GM12878 (cell line): ENCODE measurements around the gene SGF29. TPM values are rescaled to one million over a fixed set of nuclear protein-coding genes. Genes with fewer than 3 reads are reported as not detected.

ENCODE experiments used
- ATAC-seq: fragments of 200-7000 bp; cut with Tn5 transposase; 3 replicates; pipeline ENCODE4 v1.9.1; 2020; ENCODE audit warnings: mild to moderate bottlenecking, moderate library complexity
- BruUV-seq: library from RNA; stranded (reverse); fragments of 400-500 nt; replicated peaks from 2 replicates; lab custom pipeline; 2021; lab: Mats Ljungman, UMichigan
- CTCF ChIA-PET: fragments of 300-600 bp; sonication (Branson Sonifier 250); formaldehyde crosslinking; extraction: SDS; loops from one replicate; lab custom pipeline; 2021; ENCODE audit warnings: inconsistent platforms; lab: Yijun Ruan, JAX
- POLR2A ChIA-PET: fragments of 350-600 bp; formaldehyde crosslinking; extraction: SDS; loops from one replicate; lab custom pipeline; 2021; ENCODE audit warnings: inconsistent platforms; lab: Charles Lee
- RAD21 ChIA-PET: fragments of 300-600 bp; sonication (Branson Sonifier 250); formaldehyde crosslinking; loops from one replicate; lab custom pipeline; 2023; ENCODE audit warnings: antibody characterized with exemption; ENCODE audit not compliant: unreplicated experiment; lab: Charles Lee
- SMC1A ChIA-PET: fragments of 300-600 bp; sonication (Branson Sonifier 250); formaldehyde crosslinking; loops from one replicate; lab custom pipeline; 2023; ENCODE audit not compliant: unreplicated experiment, uncharacterized antibody; lab: Charles Lee
- DNase-seq: peaks from one replicate; pipeline ENCODE4 v3.0.0-alpha.2; 2011; ENCODE audit warnings: low read depth, low spot score
- FAIRE-seq: peaks from 3 replicates; lab custom pipeline; 2011; peaks lifted over from hg19 to GRCh38; lab: Jason Lieb, UNC
- H2AFZ ChIP-seq: 2 replicates; pipeline ENCODE4 v1.6.0; 2011; ENCODE audit warnings: low read depth, low read length, control low read depth; ENCODE audit not compliant: control insufficient read depth
- H3K27ac ChIP-seq: 2 replicates; pipeline ENCODE4 v1.5.1; 2011; ENCODE audit warnings: control low read depth; ENCODE audit not compliant: control insufficient read depth, insufficient read depth
- H3K27me3 ChIP-seq, 2 experiments: replicated peaks in 1 of 2; 2 replicates each; pipeline versions ENCODE4 v1.6.0 to v1.6.1; 2011; ENCODE audit warnings: low read length in 1 of 2; ENCODE audit not compliant: control insufficient read depth in 2 of 2, insufficient read depth in 2 of 2
- H3K36me3 ChIP-seq, 2 experiments: 2 replicates each; pipeline ENCODE4 v1.5.1; 2011; ENCODE audit warnings: low read length in 1 of 2; ENCODE audit not compliant: control insufficient read depth in 2 of 2, insufficient read depth in 2 of 2
- H3K4me1 ChIP-seq: 2 replicates; pipeline ENCODE4 v1.6.1; 2011; ENCODE audit warnings: mild to moderate bottlenecking, low read length, moderate library complexity, mixed read lengths; ENCODE audit not compliant: control insufficient read depth, insufficient read depth
- H3K4me2 ChIP-seq: 2 replicates; pipeline ENCODE4 v1.6.0; 2011; ENCODE audit warnings: control low read depth; ENCODE audit not compliant: control insufficient read depth, insufficient read depth
- H3K4me3 ChIP-seq: fragments of 200-600 bp; sonication (generic); 2 replicates; pipeline ENCODE4 v1.5.1; 2016
- H3K79me2 ChIP-seq: 2 replicates; pipeline ENCODE4 v1.6.0; 2011; ENCODE audit warnings: low read length; ENCODE audit not compliant: control insufficient read depth, insufficient read depth
- H3K9ac ChIP-seq: 2 replicates; pipeline ENCODE4 v1.8.0; 2011; ENCODE audit warnings: low read length, control low read depth, mixed read lengths; ENCODE audit not compliant: control insufficient read depth, insufficient read depth
- H3K9me3 ChIP-seq: replicated peaks from 3 replicates; pipeline ENCODE4 v1.5.1; 2011; ENCODE audit warnings: mild to moderate bottlenecking, low read length; ENCODE audit not compliant: control insufficient read depth, insufficient read depth
- H4K20me1 ChIP-seq: 2 replicates; pipeline ENCODE4 v1.6.0; 2011; ENCODE audit not compliant: control insufficient read depth, insufficient read depth
- BCL3 ChIP-seq: IDR thresholded peaks from 2 replicates; pipeline ENCODE4 v1.6.1; 2011; ENCODE audit warnings: borderline replicate concordance, low read depth, mild to moderate bottlenecking, moderate library complexity, low read length; ENCODE audit not compliant: insufficient read depth, poor library complexity, severe bottlenecking
- EP300 ChIP-seq, 2 experiments: fragments of 150-350 bp in 1 of 2; IDR thresholded peaks; 2 replicates each; pipeline ENCODE4 v1.6.1; 2011 to 2012; ENCODE audit warnings: low read depth in 2 of 2, low read length in 2 of 2, borderline replicate concordance in 1 of 2, improper control_type of control experiment in 1 of 2, inconsistent platforms in 1 of 2; ENCODE audit not compliant: control insufficient read depth in 1 of 2
- SP1 ChIP-seq: IDR thresholded peaks from one replicate; pipeline ENCODE4 v1.6.1; 2011; ENCODE audit warnings: low read depth, low read length
- USF2 ChIP-seq: IDR thresholded peaks from 2 replicates; pipeline ENCODE4 v1.6.1; 2011; ENCODE audit warnings: low read depth, low read length, improper control_type of control experiment, borderline replicate concordance
- WGBS: methylation state at CpG from one replicate; pipeline ENCODE4 v1.1.6; 2016; ENCODE audit warnings: low lambda C conversion rate; ENCODE audit not compliant: insufficient replicate concordance, insufficient coverage; ENCODE audit errors: missing lambda C conversion rate; 5-methylcytosine and 5-hydroxymethylcytosine counted together
- in situ Hi-C: fragments of 300-500 bp; cut with MboI; formaldehyde crosslinking; loops from 9 replicates; pipeline ENCODE4 v1.14.3; 2018; ENCODE audit warnings: mixed read lengths
- intact Hi-C: fragments of 100-400 bp; cut with micrococcal nuclease; formaldehyde crosslinking; loops from one replicate; pipeline ENCODE4 v1.14.2; 2022; ENCODE audit not compliant: unreplicated experiment
- polyA plus RNA-seq, 11 experiments: library from polyadenylated mRNA; depleted of rRNA in 4 of 11; unstranded in 6 of 11; stranded (reverse) in 5 of 11; fragments of >200 nt; fragmentation: Nextera tagmentation in 4 of 11; fragmentation: Illumina TruSeq in 1 of 11; extraction: Ambion mirVana in 4 of 11; extraction: Trizol in 1 of 11; gene quantifications; 1 replicate in 1 of 11; 2 replicates in 10 of 11; pipeline versions ENCODE4 v1.2.1 to v1.2.3, GENCODE V29; 2011 to 2016; ENCODE audit warnings: inconsistent platforms in 2 of 11, missing spikeins in 2 of 11, low read depth in 1 of 11
- total RNA-seq, 4 experiments: library from RNA; depleted of rRNA in 3 of 4; stranded (reverse); fragments of >200 nt in 3 of 4; fragmentation: Illumina TruSeq in 1 of 4; extraction: Trizol in 1 of 4; gene quantifications; 2 replicates each; pipeline versions ENCODE4 v1.2.1 to v1.2.3, GENCODE V29; 2013 to 2021

The SGF29 gene
- total and polyA plus RNA-seq, 10 of the 15 experiments (the other 5 are each of a cell fraction or from before 2014, with no cell fraction given): 2.2 to 20.1 (median 12.3) TPM

GRCh38 chr16:28585674-28586073 lies 32.0 kb downstream of the SGF29 start (continued):
- TF ChIP-seq BCL3: no peak

GRCh38 chr16:28586466-28586865 lies 32.7 kb downstream of the SGF29 start:
- H3K27ac ChIP-seq: no peak overlapping the region
- no peaks in the 10 kb centered on the region for H4K20me1 ChIP-seq
- in situ Hi-C loops: no loop called here
- DNase-seq (no peak), FAIRE-seq (no peak), ATAC-seq (no peak)
- ChIA-PET RAD21 (no interaction called here), SMC1A (interaction anchor here (0.6 kb wide), 1 partner anchor 73 kb away, joined by 3 read pairs; no protein-coding TSS in a partner anchor), POLR2A (no interaction called here), CTCF (interaction anchor here (1.3 kb wide), 1 partner anchor 14 kb away, joined by 3 read pairs; no protein-coding TSS in a partner anchor)
- H3K9me3 ChIP-seq: no peaks in the 10 kb centered on the region
- no TSS peak for BruUV-seq
- no peak overlapping the region for H2AFZ ChIP-seq
- H3K4me3 ChIP-seq: no peak overlapping the region
- H3K36me3 ChIP-seq: peaks cover 8 to 16% of the 10 kb centered on the region in 2 experiments; a peak in 3 of 4 replicates
- no peaks in the 10 kb centered on the region for H3K27me3 ChIP-seq
- H3K9ac ChIP-seq: no peak overlapping the region
- H3K4me2 ChIP-seq: no peak overlapping the region
- no peak for TF ChIP-seq USF2
- no peak for TF ChIP-seq EP300 (IDR thresholded peaks at IDR 0.05; ENCODE audit: borderline replicate concordance in 1 of 2, control insufficient read depth in 1 of 2, low read depth in 2 of 2, low read length in 2 of 2)
- TF ChIP-seq SP1: no peak
- WGBS: 98% methylated on average over 3 of the region's 3 CpGs
- no peaks in the 10 kb centered on the region for H3K79me2 ChIP-seq
- no peaks in the 10 kb centered on the region; the same call in 1 of the 2 replicates for H3K4me1 ChIP-seq
- intact Hi-C loops: no loop called here
